ENCODE results near the gene RPS21. TPM values are rescaled to one million over a fixed set of nuclear protein-coding genes. Genes with fewer than 3 reads are reported as not detected.

Gene RPS21
- total RNA-seq, 1 experiment from 2014 or later, result 2,488 TPM

DNA sequence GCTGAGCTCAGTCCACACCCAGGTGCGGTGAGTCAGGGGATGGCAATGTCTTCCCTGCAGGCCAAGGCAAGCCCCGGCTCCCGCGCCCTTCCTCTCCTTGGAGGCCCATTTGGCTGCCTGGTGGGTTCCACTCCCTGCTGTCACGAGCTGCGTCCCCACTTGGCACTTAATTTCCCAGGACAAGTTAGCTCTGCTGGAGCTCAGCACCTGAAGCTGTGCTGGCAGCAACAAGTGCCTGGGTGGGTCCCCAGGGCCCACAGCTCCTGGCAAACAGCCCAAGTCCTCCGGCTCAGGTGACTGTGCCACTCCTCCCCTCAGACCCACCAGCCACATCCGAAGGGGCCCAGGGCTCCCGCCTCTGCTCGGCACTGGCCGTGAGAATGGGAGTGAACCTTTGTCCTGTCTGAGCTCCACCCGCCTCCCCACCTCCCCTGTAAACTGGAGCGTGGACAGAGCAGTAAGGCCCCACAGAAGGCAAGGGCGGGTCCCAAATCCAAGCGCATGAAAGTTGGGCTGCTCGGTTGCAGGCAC, 36.7 kb upstream of the RPS21 start (continued):
- TF ChIP-seq, protein P1, sequence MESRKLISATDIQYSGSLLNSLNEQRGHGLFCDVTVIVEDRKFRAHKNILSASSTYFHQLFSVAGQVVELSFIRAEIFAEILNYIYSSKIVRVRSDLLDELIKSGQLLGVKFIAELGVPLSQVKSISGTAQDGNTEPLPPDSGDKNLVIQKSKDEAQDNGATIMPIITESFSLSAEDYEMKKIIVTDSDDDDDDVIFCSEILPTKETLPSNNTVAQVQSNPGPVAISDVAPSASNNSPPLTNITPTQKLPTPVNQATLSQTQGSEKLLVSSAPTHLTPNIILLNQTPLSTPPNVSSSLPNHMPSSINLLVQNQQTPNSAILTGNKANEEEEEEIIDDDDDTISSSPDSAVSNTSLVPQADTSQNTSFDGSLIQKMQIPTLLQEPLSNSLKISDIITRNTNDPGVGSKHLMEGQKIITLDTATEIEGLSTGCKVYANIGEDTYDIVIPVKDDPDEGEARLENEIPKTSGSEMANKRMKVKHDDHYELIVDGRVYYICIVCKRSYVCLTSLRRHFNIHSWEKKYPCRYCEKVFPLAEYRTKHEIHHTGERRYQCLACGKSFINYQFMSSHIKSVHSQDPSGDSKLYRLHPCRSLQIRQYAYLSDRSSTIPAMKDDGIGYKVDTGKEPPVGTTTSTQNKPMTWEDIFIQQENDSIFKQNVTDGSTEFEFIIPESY (IDR thresholded peaks at IDR 0.05; ENCODE audit: extremely low read depth, insufficient replicate concordance, low read length), result peak; percentile 24
- TF ChIP-seq ELF1 (IDR thresholded peaks at IDR 0.05; ENCODE audit: borderline replicate concordance, low read depth), result no peak
- TF ChIP-seq POLR2A (IDR thresholded peaks at IDR 0.05; ENCODE audit: borderline replicate concordance, extremely low read depth, insufficient read depth, insufficient read length), result no peak
- TF ChIP-seq SRF (IDR thresholded peaks at IDR 0.05; ENCODE audit: low read depth), result no peak
- peak; percentile 51; the same call in 1 of the 2 replicates for TF ChIP-seq POLR2AphosphoS5 (IDR thresholded peaks at IDR 0.05; ENCODE audit: low read depth, low read length)
- TF ChIP-seq SP1 (IDR thresholded peaks at IDR 0.05; ENCODE audit: low read depth), result no peak
- no peak for TF ChIP-seq EZH2 (IDR thresholded peaks at IDR 0.05)

DNA sequence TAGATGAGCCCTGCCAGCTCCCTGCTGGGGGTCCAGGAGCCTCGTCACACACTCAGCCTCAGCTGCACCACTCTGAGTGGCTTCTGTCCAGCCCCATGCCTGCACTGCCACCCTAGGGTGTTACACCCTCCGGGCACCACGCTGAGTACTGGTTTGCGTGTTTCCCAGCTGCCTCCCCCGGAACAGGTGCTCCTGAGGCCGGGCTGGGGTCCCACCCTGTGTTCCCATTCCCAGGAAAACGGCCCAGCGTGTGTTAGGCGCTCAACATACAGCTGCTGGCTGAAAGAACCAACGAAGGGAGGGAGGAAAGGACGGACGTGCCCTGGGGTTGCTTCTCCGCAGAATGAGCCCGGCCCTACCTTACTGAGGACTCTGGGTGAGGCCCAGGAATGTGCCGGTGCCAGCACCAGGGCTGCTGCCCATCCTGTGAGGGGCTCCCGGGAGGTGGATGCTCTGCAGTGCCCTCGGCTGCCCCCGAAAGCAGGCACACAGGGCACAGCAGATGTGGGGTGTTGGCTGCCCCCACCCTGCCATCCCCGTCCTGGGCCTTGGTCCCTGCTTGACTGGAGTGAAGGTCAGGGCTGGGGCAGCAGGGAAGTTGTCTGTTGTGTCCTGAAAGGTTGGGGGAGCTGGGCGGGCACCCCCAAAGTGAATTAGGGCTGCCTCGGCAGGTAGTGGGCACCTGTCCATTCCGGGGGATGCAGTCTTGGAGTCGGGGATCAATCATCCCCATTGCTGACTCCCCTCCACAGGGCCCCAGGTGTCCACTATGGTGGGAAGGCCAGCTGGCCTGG, 36.1 kb upstream of the RPS21 start:
- DNase-seq (ENCODE audit: low read depth, low spot score), result no peak

More for the DNA sequence above, 36.1 kb upstream of the RPS21 start:
- no peaks in the 10 kb centered on the region for H3K27me3 ChIP-seq (ENCODE audit: insufficient read depth, low read length)
- BruUV-seq (replicated peaks), result no TSS peak
- no peak overlapping the region for H2AFZ ChIP-seq (ENCODE audit: low read depth, low read length, poor library complexity, severe bottlenecking)
- peak overlapping the region; percentile 89 for H3K4me2 ChIP-seq (ENCODE audit: low read length)
- H3K9me2 ChIP-seq (ENCODE audit: insufficient read depth), result no peaks in the 10 kb centered on the region
- no peaks in the 10 kb centered on the region for H3K9me3 ChIP-seq (ENCODE audit: control insufficient read depth in 1 of 2, insufficient read depth in 1 of 2, low read depth in 1 of 2, low read length in 2 of 2)
- H3K9ac ChIP-seq (ENCODE audit: low read length), result peak overlapping the region; percentile 74
- 0 out of 2 replicates have a peak, but pooled peaks have one; percentile 18 for TF ChIP-seq ZFX (IDR thresholded peaks at IDR 0.05)
- no peak for TF ChIP-seq ELF1 (IDR thresholded peaks at IDR 0.05; ENCODE audit: borderline replicate concordance, low read depth)
- intact Hi-C loops (cut with micrococcal nuclease), result loop anchor here (1.0 kb wide), 1 partner anchor 8 kb away; no protein-coding TSS in a partner anchor
- H3K79me2 ChIP-seq (ENCODE audit: insufficient read depth, low read length), result peaks cover 38% of the 10 kb centered on the region
- peak overlapping the region; percentile 99 for H3K27ac ChIP-seq (ENCODE audit: low read depth, low read length)
- CTCF ChIA-PET, result interaction anchor here (0.8 to 1.7 kb wide), 4 partner anchors 10 to 60 kb away, joined by 3 to 13 read pairs (median 3); no protein-coding TSS in a partner anchor
- ATAC-seq, result peak; percentile 57
- H4K20me1 ChIP-seq (ENCODE audit: insufficient read depth), result no peaks in the 10 kb centered on the region
- RAD21 ChIA-PET (ENCODE audit: low non-redundant PET in 1 of 2, low total read pairs in 2 of 2, uncharacterized antibody in 2 of 2, unreplicated experiment in 2 of 2), result interaction anchor here (1.1 to 1.3 kb wide), 4 partner anchors 9 to 49 kb away, joined by 3 to 4 read pairs (median 3); no protein-coding TSS in a partner anchor
- POLR2A ChIA-PET, result interaction anchor here (0.7 to 2.0 kb wide), 3 partner anchors 13 to 18 kb away, joined by 4 to 12 read pairs (median 6); partner anchors contain the start of gene LAMA5
- peak overlapping the region; percentile 19 to 52 for H3K4me3 ChIP-seq (replicated peaks in 1 of 2; ENCODE audit: low read depth in 1 of 2, low read length in 2 of 2)
- H3K4me1 ChIP-seq (ENCODE audit: control insufficient read depth in 1 of 2, insufficient read depth in 2 of 2, low read length in 2 of 2), result peaks cover 31 to 54% of the 10 kb centered on the region in 2 experiments
- H3K36me3 ChIP-seq (ENCODE audit: control insufficient read depth in 1 of 2, insufficient read depth in 2 of 2, low read length in 2 of 2), result peaks cover 3 to 31% of the 10 kb centered on the region in 2 experiments; a peak in 2 of 4 replicates

All from HCT116 (cell line).